Keratinocyte (primary cell): ENCODE measurements around the gene PCDHGB5. TPM values are rescaled to one million over a fixed set of nuclear protein-coding genes. Genes with fewer than 3 reads are reported as not detected.

Experiments used
- DNase-seq: peaks from one replicate; pipeline ENCODE4 v3.0.0-alpha.2; 2011; ENCODE audit warnings: low read depth, missing footprints, low spot score
- FAIRE-seq: peaks from 2 replicates; lab custom pipeline; 2011; peaks lifted over from hg19 to GRCh38; lab: Jason Lieb, UNC
- H2AFZ ChIP-seq: 2 replicates; pipeline ENCODE4 v1.6.0; 2012; ENCODE audit warnings: low read length, control low read depth, inconsistent platforms; ENCODE audit not compliant: control insufficient read depth
- H3K27ac ChIP-seq: 2 replicates; pipeline ENCODE4 v1.5.1; 2011; ENCODE audit warnings: low read length; ENCODE audit not compliant: control insufficient read depth, insufficient read depth
- H3K27me3 ChIP-seq: 3 replicates; pipeline ENCODE4 v1.6.0; 2011; ENCODE audit warnings: low read length; ENCODE audit not compliant: control insufficient read depth, insufficient read depth; ENCODE audit errors: extremely low read depth
- H3K36me3 ChIP-seq, 2 experiments: 2 replicates in 1 of 2; 3 replicates in 1 of 2; pipeline ENCODE4 v1.5.1; 2011; ENCODE audit warnings: low read length in 2 of 2, mild to moderate bottlenecking in 1 of 2; ENCODE audit not compliant: control insufficient read depth in 2 of 2, insufficient read depth in 2 of 2; ENCODE audit errors: extremely low read depth in 1 of 2
- H3K4me1 ChIP-seq: 3 replicates; pipeline ENCODE4 v1.5.1; 2011; ENCODE audit warnings: low read length; ENCODE audit not compliant: control insufficient read depth, insufficient read depth; ENCODE audit errors: extremely low read depth
- H3K4me2 ChIP-seq: 3 replicates; pipeline ENCODE4 v1.6.0; 2011; ENCODE audit warnings: low read depth, low read length; ENCODE audit not compliant: control insufficient read depth, insufficient read depth; ENCODE audit errors: extremely low read depth
- H3K4me3 ChIP-seq, 3 experiments: fragments of 200-600 bp in 1 of 3; sonication (generic) in 1 of 3; 2 replicates in 2 of 3; 3 replicates in 1 of 3; pipeline ENCODE4 v1.5.1; 2011 to 2016; ENCODE audit warnings: low read length in 3 of 3, mild to moderate bottlenecking in 3 of 3, control low read depth in 2 of 3, inconsistent platforms in 1 of 3, low read depth in 1 of 3, mixed read lengths in 1 of 3, mixed run types in 1 of 3, moderate library complexity in 1 of 3; ENCODE audit not compliant: control insufficient read depth in 2 of 3, insufficient read depth in 2 of 3; ENCODE audit errors: extremely low read depth in 1 of 3
- H3K79me2 ChIP-seq: 2 replicates; pipeline ENCODE4 v1.6.0; 2012; ENCODE audit warnings: low read length; ENCODE audit not compliant: control insufficient read depth, insufficient read depth
- H3K9ac ChIP-seq: 3 replicates; pipeline ENCODE4 v1.6.0; 2011; ENCODE audit warnings: low read length; ENCODE audit not compliant: control insufficient read depth, insufficient read depth; ENCODE audit errors: extremely low read depth
- H3K9me1 ChIP-seq: 3 replicates; pipeline ENCODE4 v1.6.0; 2011; ENCODE audit warnings: low read length; ENCODE audit not compliant: control insufficient read depth, insufficient read depth; ENCODE audit errors: extremely low read depth
- H3K9me3 ChIP-seq: 2 replicates; pipeline ENCODE4 v1.5.1; 2012; ENCODE audit warnings: low read depth, low read length; ENCODE audit not compliant: control insufficient read depth
- H4K20me1 ChIP-seq: 3 replicates; pipeline ENCODE4 v1.6.0; 2011; ENCODE audit warnings: low read length; ENCODE audit not compliant: control insufficient read depth, insufficient read depth; ENCODE audit errors: extremely low read depth
- CTCF ChIP-seq, 3 experiments: IDR thresholded peaks in 1 of 3; conservative IDR thresholded peaks in 1 of 3; optimal IDR thresholded peaks in 1 of 3; 2 replicates in 2 of 3; 3 replicates in 1 of 3; pipeline versions ENCODE3 to v1.5.1; 2011; ENCODE audit warnings: low read length in 3 of 3, mild to moderate bottlenecking in 3 of 3, moderate library complexity in 2 of 3, control low read depth in 1 of 3, inconsistent platforms in 1 of 3; ENCODE audit not compliant: insufficient read depth in 2 of 3; ENCODE audit errors: extremely low read depth in 1 of 3
- EZH2 ChIP-seq: IDR thresholded peaks from one replicate; pipeline ENCODE4 v1.6.1; 2012; ENCODE audit warnings: inconsistent platforms, mild to moderate bottlenecking, low read length, moderate library complexity
- dilution Hi-C: fragments of 300-500 bp; cut with MboI; formaldehyde crosslinking; loops from one replicate; pipeline ENCODE4 v1.7.0; 2020; ENCODE audit warnings: low sequenced_read_pairs; ENCODE audit not compliant: extremely low pct_ligation_motif_present
- polyA plus RNA-seq, 5 experiments: library from polyadenylated mRNA; depleted of rRNA in 3 of 5; stranded (reverse) in 3 of 5; stranded (forward) in 1 of 5; unstranded in 1 of 5; fragments of >200 nt; gene quantifications; 1 replicate in 1 of 5; 2 replicates in 3 of 5; 3 replicates in 1 of 5; pipeline versions ENCODE4 v1.2.1 to v1.2.3, GENCODE V29; 2011 to 2012; ENCODE audit warnings: missing spikeins in 2 of 5, low read depth in 1 of 5, low replicate concordance in 1 of 5

Gene PCDHGB5
- polyA plus RNA-seq, 1 donor (not counting 4 experiments of a cell fraction or from before 2014, with no cell fraction given), result 1.8 TPM

- H4K20me1 ChIP-seq, result no peaks in the 10 kb centered on the region
- H3K4me1 ChIP-seq, result no peaks in the 10 kb centered on the region
- no peak for TF ChIP-seq CTCF (optimal IDR thresholded peaks at IDR 0.05 in 1 of 3, IDR thresholded peaks at IDR 0.05 in 1 of 3, conservative IDR thresholded peaks at IDR 0.05 in 1 of 3; ENCODE audit: extremely low read depth in 1 of 3, insufficient read depth in 2 of 3, low read length in 3 of 3)
- no peak for TF ChIP-seq EZH2
- H3K9me1 ChIP-seq, result no peaks in the 10 kb centered on the region
- H3K36me3 ChIP-seq, result no peaks in the 10 kb centered on the region
- H3K27me3 ChIP-seq, result no peaks in the 10 kb centered on the region
- no peak overlapping the region for H3K4me2 ChIP-seq
- no peak for DNase-seq
- dilution Hi-C loops, result no loop called here
- peaks cover 7% of the 10 kb centered on the region for H3K9me3 ChIP-seq
- H3K9ac ChIP-seq, result no peak overlapping the region
- no peak overlapping the region for H3K27ac ChIP-seq
- no peak overlapping the region for H2AFZ ChIP-seq
- no peaks in the 10 kb centered on the region for H3K79me2 ChIP-seq
- no peak overlapping the region for H3K4me3 ChIP-seq
- no peak for FAIRE-seq
These were observed 43.9 kb downstream of the PCDHGB5 start for GRCh38 chr5:141441571-141442170.

Other genes starting within 250 kb of the PCDHGB5 start
- gene PCDHB6, start 247.9 kb upstream of the PCDHGB5 start, polyA plus RNA-seq, result 0.03 to 0.08 TPM (median 0.05 TPM) in 3 replicates
- gene PCDHB7, start 225.3 kb upstream of the PCDHGB5 start, polyA plus RNA-seq, result not detected in 3 replicates
- gene PCDHB8, start 220.2 kb upstream of the PCDHGB5 start, polyA plus RNA-seq, result not detected in 3 replicates
- 0.02 to 0.09 TPM (median 0.07 TPM) in 3 replicates for gene PCDHB16, start 215.6 kb upstream of the PCDHGB5 start, polyA plus RNA-seq
- gene PCDHB9, start 210.8 kb upstream of the PCDHGB5 start, polyA plus RNA-seq, result 0.01 TPM in 1 of 3 replicates, not detected in the others
- 0.04 to 0.07 TPM (median 0.05 TPM) in 3 replicates for gene PCDHB10, start 205.6 kb upstream of the PCDHGB5 start, polyA plus RNA-seq
- gene PCDHB11, start 198.3 kb upstream of the PCDHGB5 start, polyA plus RNA-seq, result not detected in 3 replicates
- 0.03 TPM in 1 of 3 replicates, not detected in the others for gene PCDHB12, start 189.2 kb upstream of the PCDHGB5 start, polyA plus RNA-seq
- gene PCDHB13, start 184.0 kb upstream of the PCDHGB5 start, polyA plus RNA-seq, result 0.07 to 0.13 TPM (median 0.09 TPM) in 3 replicates
- gene PCDHB14, start 174.6 kb upstream of the PCDHGB5 start, polyA plus RNA-seq, result 0.13 to 0.41 TPM (median 0.20 TPM) in 3 replicates
- 0.03 to 0.31 TPM (median 0.09 TPM) in 3 replicates for gene PCDHB15, start 152.6 kb upstream of the PCDHGB5 start, polyA plus RNA-seq
- gene SLC25A2, start 93.9 kb upstream of the PCDHGB5 start, polyA plus RNA-seq, result not detected in 3 replicates
- gene TAF7, start 77.2 kb upstream of the PCDHGB5 start, polyA plus RNA-seq, result 37.5 to 58.9 TPM (median 47.5 TPM) in 3 replicates
- gene PCDHGA1, start 67.4 kb upstream of the PCDHGB5 start, polyA plus RNA-seq, result 0.08 to 0.17 TPM (median 0.09 TPM) in 3 replicates
- 0.14 to 0.37 TPM (median 0.35 TPM) in 3 replicates for gene PCDHGA2, start 59.2 kb upstream of the PCDHGB5 start, polyA plus RNA-seq
- 0.03 to 0.05 TPM in 2 of 3 replicates, not detected in the other for gene PCDHGA3, start 54.1 kb upstream of the PCDHGB5 start, polyA plus RNA-seq
- gene PCDHGB1, start 47.8 kb upstream of the PCDHGB5 start, polyA plus RNA-seq, result 0.08 to 0.15 TPM (median 0.09 TPM) in 3 replicates
- gene PCDHGA4, start 42.9 kb upstream of the PCDHGB5 start, polyA plus RNA-seq, result 0.05 to 0.15 TPM (median 0.14 TPM) in 3 replicates
- gene PCDHGB2, start 38.0 kb upstream of the PCDHGB5 start, polyA plus RNA-seq, result 0.12 to 0.15 TPM (median 0.12 TPM) in 3 replicates
- gene PCDHGA5, start 33.8 kb upstream of the PCDHGB5 start, polyA plus RNA-seq, result 0.01 to 0.07 TPM (median 0.06 TPM) in 3 replicates
- 0.17 to 0.28 TPM (median 0.18 TPM) in 3 replicates for gene PCDHGB3, start 27.7 kb upstream of the PCDHGB5 start, polyA plus RNA-seq
- gene PCDHGA6, start 24.1 kb upstream of the PCDHGB5 start, polyA plus RNA-seq, result 0.16 to 0.36 TPM (median 0.28 TPM) in 3 replicates
- 0.13 to 0.24 TPM (median 0.14 TPM) in 3 replicates for gene PCDHGA7, start 15.2 kb upstream of the PCDHGB5 start, polyA plus RNA-seq
- 1.6 to 2.7 TPM (median 2.4 TPM) in 3 replicates for gene PCDHGB4, start 10.2 kb upstream of the PCDHGB5 start, polyA plus RNA-seq
- 0.08 to 0.09 TPM (median 0.09 TPM) in 3 replicates for gene PCDHGA8, start 5.3 kb upstream of the PCDHGB5 start, polyA plus RNA-seq
- gene PCDHGA9, start 4.8 kb downstream of the PCDHGB5 start, polyA plus RNA-seq, result 0.24 to 0.35 TPM (median 0.28 TPM) in 3 replicates
- 0.19 to 0.30 TPM (median 0.23 TPM) in 3 replicates for gene PCDHGB6, start 10.1 kb downstream of the PCDHGB5 start, polyA plus RNA-seq
- 1.3 to 1.8 TPM (median 1.6 TPM) in 3 replicates for gene PCDHGA10, start 15.0 kb downstream of the PCDHGB5 start, polyA plus RNA-seq
- gene PCDHGB7, start 19.7 kb downstream of the PCDHGB5 start, polyA plus RNA-seq, result 0.66 to 1.1 TPM (median 0.69 TPM) in 3 replicates
- gene PCDHGA11, start 23.1 kb downstream of the PCDHGB5 start, polyA plus RNA-seq, result 1.4 to 2.5 TPM (median 1.4 TPM) in 3 replicates
- 0.69 to 1.9 TPM (median 1.0 TPM) in 3 replicates for gene PCDHGA12, start 32.6 kb downstream of the PCDHGB5 start, polyA plus RNA-seq
- 9.8 to 45.1 TPM (median 15.2 TPM) in 3 replicates for gene PCDHGC3, start 78.0 kb downstream of the PCDHGB5 start, polyA plus RNA-seq
- gene PCDHGC4, start 87.1 kb downstream of the PCDHGB5 start, polyA plus RNA-seq, result 0.12 to 0.15 TPM (median 0.13 TPM) in 3 replicates
- 0.77 to 1.6 TPM (median 1.5 TPM) in 3 replicates for gene PCDHGC5, start 91.1 kb downstream of the PCDHGB5 start, polyA plus RNA-seq
- gene DIAPH1, start 221.1 kb downstream of the PCDHGB5 start, polyA plus RNA-seq, result 64.7 to 130 TPM (median 72.0 TPM) in 3 replicates
- 93.6 to 97.4 TPM (median 96.0 TPM) in 3 replicates for gene HDAC3, start 238.9 kb downstream of the PCDHGB5 start, polyA plus RNA-seq
- gene RELL2, start 239.1 kb downstream of the PCDHGB5 start, polyA plus RNA-seq, result 8.9 to 11.1 TPM (median 10.2 TPM) in 3 replicates